Measurements from ENCODE around the gene GRPEL1. TPM values are rescaled to one million over a fixed set of nuclear protein-coding genes. Genes with fewer than 3 reads are reported as not detected.

GRPEL1 gene
- total and polyA plus RNA-seq, 2 of the 8 experiments (the other 6 are each of a cell fraction or from before 2014, with no cell fraction given) = 13.5 to 39.9 TPM

GRCh38 chr4:7092026-7092425, 24.2 kb upstream of the GRPEL1 start:
- POLR2A ChIA-PET (ENCODE audit: partially characterized antibody) = no interaction called here
- Histone ChIP-seq H3K36me3 (ENCODE audit: control insufficient read depth in 2 of 4, insufficient read depth in 4 of 4, low read length in 3 of 4) (no peaks in the 10 kb centered on the region), H2BK20ac (ENCODE audit: low read length) (no peak overlapping the region), H2AFZ (ENCODE audit: low read length) (no peak overlapping the region), H2BK12ac (ENCODE audit: low read depth, low read length) (no peak overlapping the region), H3K14ac (ENCODE audit: insufficient read length) (no peak overlapping the region), H2BK5ac (ENCODE audit: low read depth, low read length) (no peak overlapping the region), H4K8ac (ENCODE audit: extremely low read depth, insufficient read depth, low read length) (no peak overlapping the region), H4K20me1 (replicated peaks in 1 of 2; ENCODE audit: control insufficient read depth in 1 of 2, insufficient read depth in 2 of 2, low read length in 2 of 2) (no peaks in the 10 kb centered on the region), H3K18ac (ENCODE audit: extremely low read depth, low read length) (no peak overlapping the region), H3K23me2 (ENCODE audit: low read depth, low read length) (no peaks in the 10 kb centered on the region), H3K56ac (replicated peaks; ENCODE audit: insufficient read length, low read depth, low read length) (no peak overlapping the region), H3K9me3 (ENCODE audit: insufficient read depth in 2 of 2, low read depth in 1 of 2, low read length in 1 of 2) (peaks cover 1% of the 10 kb centered on the region in 2 experiments; a peak in 2 of 4 replicates), H2AK5ac (ENCODE audit: low read depth, low read length) (no peak overlapping the region), H2BK120ac (replicated peaks; ENCODE audit: low read depth, low read length) (no peak overlapping the region), H3K27me3 (replicated peaks in 1 of 4; ENCODE audit: control insufficient read depth in 3 of 4, extremely low read depth in 1 of 4, insufficient read depth in 3 of 4, low read length in 3 of 4) (peaks cover 30 to 93% (median 77%) of the 10 kb centered on the region in 4 experiments), H3K4me3 (ENCODE audit: extremely low read depth in 1 of 4, insufficient read depth in 2 of 4, low read depth in 3 of 4, low read length in 4 of 4) (no peak overlapping the region), H3K79me2 (ENCODE audit: control insufficient read depth in 1 of 2, insufficient read depth in 2 of 2, low read length in 2 of 2) (no peaks in the 10 kb centered on the region), H4K5ac (ENCODE audit: insufficient read length, low read depth, low read length) (no peak overlapping the region), H3K4me1 (replicated peaks in 1 of 4; ENCODE audit: control insufficient read depth in 3 of 4, insufficient read depth in 4 of 4, low read length in 3 of 4) (no peaks in the 10 kb centered on the region), H3K27ac (ENCODE audit: low read depth, low read length) (no peak overlapping the region), H3K9ac (replicated peaks in 1 of 4; ENCODE audit: extremely low read depth in 1 of 4, low read depth in 3 of 4, low read length in 3 of 4) (no peak overlapping the region), H3K4ac (replicated peaks; ENCODE audit: insufficient read length, low read depth, low read length) (no peak overlapping the region), H4K91ac (replicated peaks; ENCODE audit: insufficient read length, low read length) (no peak overlapping the region), H2BK15ac (ENCODE audit: low read length) (no peak overlapping the region), H3K79me1 (ENCODE audit: low read depth, low read length) (no peaks in the 10 kb centered on the region), H3K23ac (ENCODE audit: insufficient read length) (no peak overlapping the region), H3K4me2 (ENCODE audit: insufficient read depth in 1 of 2, low read depth in 2 of 2, low read length in 2 of 2) (no peak overlapping the region)
- CTCF ChIA-PET (ENCODE audit: partially characterized antibody) = interaction anchor here (0.7 to 1.3 kb wide), 2 partner anchors 12 to 105 kb away, joined by 3 to 4 read pairs; no protein-coding TSS in a partner anchor
- DNase-seq (ENCODE audit: low read depth in 1 of 2, low spot score in 2 of 2) (no peak), FAIRE-seq (no peak)
- WGBS, 2 experiments (ENCODE audit: extremely low coverage in 1 of 2, insufficient coverage in 1 of 2, insufficient read length in 1 of 2, insufficient replicate concordance in 2 of 2, low coverage in 1 of 2, low lambda C conversion rate in 2 of 2, missing lambda C conversion rate in 1 of 2) = 48% methylated on average over 3 of the region's 3 CpGs; no CpG with 5 or more reads in 1 of the 2 experiments
- TF ChIP-seq SP2 (IDR thresholded peaks at IDR 0.05; ENCODE audit: low read length) = no peak
- no peak for TF ChIP-seq CTBP2 (IDR thresholded peaks at IDR 0.05; ENCODE audit: borderline replicate concordance, insufficient read depth, insufficient read length, low read length)
- no peak for TF ChIP-seq TAF1 (IDR thresholded peaks at IDR 0.05; ENCODE audit: low read depth, low read length)
- no peak for TF ChIP-seq SIRT6 (IDR thresholded peaks at IDR 0.05; ENCODE audit: low read length)
- TF ChIP-seq CTCF (IDR thresholded peaks at IDR 0.05; ENCODE audit: control extremely low read depth in 1 of 3, insufficient read depth in 1 of 3, low read depth in 1 of 3, low read length in 3 of 3) = no peak
- TF ChIP-seq CBX8 (IDR thresholded peaks at IDR 0.05; ENCODE audit: borderline replicate concordance, low read depth, low read length) = no peak
- TF ChIP-seq SUZ12 (IDR thresholded peaks at IDR 0.05; ENCODE audit: low read length) = no peak
- TF ChIP-seq TBP (IDR thresholded peaks at IDR 0.05; ENCODE audit: low read depth, low read length) = no peak
- TF ChIP-seq ATF3 (IDR thresholded peaks at IDR 0.05; ENCODE audit: insufficient read depth, low read depth, low read length) = no peak
- TF ChIP-seq EZH2 (IDR thresholded peaks at IDR 0.05; ENCODE audit: low read depth, low read length, severe bottlenecking) = no peak
- no peak for TF ChIP-seq SIX5 (IDR thresholded peaks at IDR 0.05; ENCODE audit: low read depth, low read length)
- no peak for TF ChIP-seq CHD2 (IDR thresholded peaks at IDR 0.05; ENCODE audit: low read length)
